Activated B cell treated with CpG ODN at 0.5 μM for 24 hours (primary cell): ENCODE data around the gene CTNNBL1. TPM values are rescaled to one million over a fixed set of nuclear protein-coding genes. Genes with fewer than 3 reads are reported as not detected.

Experiments used
- ATAC-seq: fragments of 200-7000 bp; cut with Tn5 transposase; one replicate; pipeline ENCODE4 v1.10.0; 2021; ENCODE audit warnings: low read depth, mild to moderate bottlenecking, moderate library complexity
- CTCF ChIA-PET: fragments of 350-600 bp; sonication (Branson Sonifier 250); formaldehyde crosslinking; loops from one replicate; lab custom pipeline; 2021; ENCODE audit warnings: antibody characterized with exemption; lab: Charles Lee
- POLR2A ChIA-PET: fragments of 350-600 bp; sonication (Branson Sonifier 250); formaldehyde crosslinking; loops from one replicate; lab custom pipeline; 2021; ENCODE audit warnings: antibody characterized with exemption; lab: Charles Lee
- DNase-seq: peaks from one replicate; pipeline ENCODE4 v3.0.0; 2022
- H3K27ac Mint-ChIP-seq: one replicate; pipeline ENCODE4 v1.8.0; 2020; ENCODE audit warnings: mixed read lengths
- H3K27me3 Mint-ChIP-seq: one replicate; pipeline ENCODE4 v1.8.0; 2021; ENCODE audit warnings: mixed read lengths
- H3K36me3 Mint-ChIP-seq: one replicate; pipeline ENCODE4 v1.8.0; 2021; ENCODE audit warnings: low read depth, mixed read lengths
- H3K4me1 Mint-ChIP-seq: one replicate; pipeline ENCODE4 v1.8.0; 2021; ENCODE audit warnings: mixed read lengths
- H3K4me3 Mint-ChIP-seq: one replicate; pipeline ENCODE4 v1.8.0; 2020; ENCODE audit warnings: mild to moderate bottlenecking, mixed read lengths
- H3K9me3 Mint-ChIP-seq: one replicate; pipeline ENCODE4 v1.8.0; 2020; ENCODE audit warnings: mixed read lengths
- intact Hi-C: fragments of 100-400 bp; cut with micrococcal nuclease; formaldehyde crosslinking; loops from one replicate; pipeline ENCODE4 v1.15.1; 2024
- total RNA-seq: library from RNA; stranded (reverse); gene quantifications from 2 replicates; pipeline ENCODE4 v1.2.3, GENCODE V29; 2022
- TF ChIP-seq, protein P1 (sequence below): fragments of 200-600 bp; IDR thresholded peaks from one replicate; pipeline ENCODE4 v1.8.0; 2022; ENCODE audit warnings: antibody characterized with exemption, mild to moderate bottlenecking

The CTNNBL1 gene
- total RNA-seq, 1 donor from 2014 or later: 102 TPM

- H3K4me3 Mint-ChIP-seq: no peak overlapping the region
- ChIA-PET CTCF (no interaction called here), POLR2A (interaction anchor here (0.6 kb wide), 1 partner anchor 1651 kb away, joined by 4 read pairs; no protein-coding TSS in a partner anchor)
- TF ChIP-seq, protein P1, sequence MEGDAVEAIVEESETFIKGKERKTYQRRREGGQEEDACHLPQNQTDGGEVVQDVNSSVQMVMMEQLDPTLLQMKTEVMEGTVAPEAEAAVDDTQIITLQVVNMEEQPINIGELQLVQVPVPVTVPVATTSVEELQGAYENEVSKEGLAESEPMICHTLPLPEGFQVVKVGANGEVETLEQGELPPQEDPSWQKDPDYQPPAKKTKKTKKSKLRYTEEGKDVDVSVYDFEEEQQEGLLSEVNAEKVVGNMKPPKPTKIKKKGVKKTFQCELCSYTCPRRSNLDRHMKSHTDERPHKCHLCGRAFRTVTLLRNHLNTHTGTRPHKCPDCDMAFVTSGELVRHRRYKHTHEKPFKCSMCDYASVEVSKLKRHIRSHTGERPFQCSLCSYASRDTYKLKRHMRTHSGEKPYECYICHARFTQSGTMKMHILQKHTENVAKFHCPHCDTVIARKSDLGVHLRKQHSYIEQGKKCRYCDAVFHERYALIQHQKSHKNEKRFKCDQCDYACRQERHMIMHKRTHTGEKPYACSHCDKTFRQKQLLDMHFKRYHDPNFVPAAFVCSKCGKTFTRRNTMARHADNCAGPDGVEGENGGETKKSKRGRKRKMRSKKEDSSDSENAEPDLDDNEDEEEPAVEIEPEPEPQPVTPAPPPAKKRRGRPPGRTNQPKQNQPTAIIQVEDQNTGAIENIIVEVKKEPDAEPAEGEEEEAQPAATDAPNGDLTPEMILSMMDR: no peak
- no peaks in the 10 kb centered on the region for H3K9me3 Mint-ChIP-seq
- intact Hi-C loops: loop anchor here (5.0 kb wide), 1 partner anchor 407 kb away; no protein-coding TSS in a partner anchor
- ATAC-seq: no peak
- no peak for DNase-seq
- H3K27me3 Mint-ChIP-seq: peaks cover 23% of the 10 kb centered on the region
- no peaks in the 10 kb centered on the region for H3K36me3 Mint-ChIP-seq
- no peaks in the 10 kb centered on the region for H3K4me1 Mint-ChIP-seq
- H3K27ac Mint-ChIP-seq: no peak overlapping the region
These were observed 44.0 kb upstream of the CTNNBL1 start for GRCh38 chr20:37649676-37650370.

- intact Hi-C loops: loop anchor here (5.0 kb wide), 1 partner anchor 407 kb away; no protein-coding TSS in a partner anchor
- POLR2A ChIA-PET: interaction anchor here (0.6 kb wide), 1 partner anchor 1652 kb away, joined by 4 read pairs; no protein-coding TSS in a partner anchor
These were observed 43.2 kb upstream of the CTNNBL1 start for GRCh38 chr20:37650661-37651060.

GRCh38 chr20:37651932-37652331, 41.9 kb upstream of the CTNNBL1 start:
- Mint-ChIP-seq H3K27ac (no peak overlapping the region), H3K9me3 (no peaks in the 10 kb centered on the region), H3K27me3 (peaks cover 12% of the 10 kb centered on the region), H3K4me1 (no peaks in the 10 kb centered on the region), H3K36me3 (no peaks in the 10 kb centered on the region), H3K4me3 (no peak overlapping the region)
- ATAC-seq (peak; percentile 75), DNase-seq (no peak)
- intact Hi-C loops: loop anchor here (1.0 to 5.0 kb wide), 4 partner anchors 251 to 569 kb away; partner anchors contain the start of gene VSTM2L
- ChIA-PET CTCF (interaction anchor here (0.8 to 1.0 kb wide), 2 partner anchors 341 to 432 kb away, joined by 3 to 4 read pairs; no protein-coding TSS in a partner anchor), POLR2A (no interaction called here)
- TF ChIP-seq, protein P1: no peak

More at GRCh38 chr20:37650661-37651060, 43.2 kb upstream of the CTNNBL1 start:
- Mint-ChIP-seq H3K36me3 (no peaks in the 10 kb centered on the region), H3K9me3 (no peaks in the 10 kb centered on the region), H3K27me3 (peaks cover 17% of the 10 kb centered on the region), H3K4me1 (no peaks in the 10 kb centered on the region), H3K27ac (no peak overlapping the region), H3K4me3 (no peak overlapping the region)
- no peak for ATAC-seq
- CTCF ChIA-PET: no interaction called here
- DNase-seq: no peak
- TF ChIP-seq, protein P1: no peak

DNA sequence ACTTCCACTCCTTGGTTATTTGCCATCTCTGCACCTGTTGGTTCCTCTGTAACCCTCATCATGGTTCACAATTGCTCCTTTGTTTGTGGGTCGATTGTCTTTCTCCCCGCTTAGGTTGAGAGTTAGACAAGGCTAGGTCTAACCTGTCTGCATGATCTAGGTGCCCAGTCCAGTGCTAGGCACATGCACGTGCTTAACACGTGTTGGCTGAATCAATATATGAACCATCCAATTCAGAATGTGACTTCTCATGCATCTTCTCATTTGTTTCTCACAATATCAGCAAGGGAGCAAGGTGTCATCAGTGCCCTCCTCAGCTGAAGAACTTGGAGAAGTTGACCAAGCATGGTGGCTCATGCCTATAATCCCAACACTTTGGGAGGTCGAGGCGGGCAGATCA, 36.9 kb upstream of the CTNNBL1 start:
- Mint-ChIP-seq H3K4me3 (no peak overlapping the region), H3K27me3 (peaks cover 5% of the 10 kb centered on the region), H3K9me3 (no peaks in the 10 kb centered on the region), H3K27ac (no peak overlapping the region), H3K36me3 (no peaks in the 10 kb centered on the region), H3K4me1 (no peaks in the 10 kb centered on the region)
- ChIA-PET POLR2A (no interaction called here), CTCF (no interaction called here)
- DNase-seq: no peak
- TF ChIP-seq, protein P1: no peak
- intact Hi-C loops: no loop called here
- ATAC-seq: no peak
